A549 (cell line): ENCODE data around the gene IRF8. TPM values are rescaled to one million over a fixed set of nuclear protein-coding genes. Genes with fewer than 3 reads are reported as not detected.

Experiments used
- ATAC-seq, 2 experiments: fragments of 200-7000 bp in 1 of 2; fragments of >200 bp in 1 of 2; cut with Nextera tagmentation in 1 of 2; cut with Tn5 transposase in 1 of 2; 3 replicates each; pipeline versions ENCODE4 v1.8.0 to v1.9.1; 2018 to 2020; ENCODE audit warnings: mild to moderate bottlenecking in 1 of 2, moderate library complexity in 1 of 2
- CTCF ChIA-PET: fragments of 300-600 bp; sonication (Branson Sonifier 250); formaldehyde crosslinking; extraction: SDS; loops from one replicate; lab custom pipeline; 2021; ENCODE audit warnings: antibody characterized with exemption, inconsistent platforms; lab: Yijun Ruan, JAX
- POLR2A ChIA-PET: fragments of 350-600 bp; formaldehyde crosslinking; extraction: SDS; loops from one replicate; lab custom pipeline; 2021; ENCODE audit warnings: antibody characterized with exemption, inconsistent platforms; lab: Yijun Ruan, JAX
- DNase-seq, 2 experiments: peaks; one replicate each; pipeline versions ENCODE4 v3.0.0 to v3.0.0-alpha.2; 2011 to 2016; ENCODE audit warnings: low read depth in 1 of 2, low spot score in 1 of 2
- FAIRE-seq: peaks from 2 replicates; lab custom pipeline; 2011; peaks lifted over from hg19 to GRCh38; lab: Jason Lieb, UNC
- H3K27ac ChIP-seq, 2 experiments: fragments of >200 bp; sonication (Bioruptor Twin); formaldehyde crosslinking; 3 replicates each; pipeline ENCODE4 v1.5.1; 2016 to 2017
- H3K4me1 ChIP-seq: fragments of >200 bp; sonication (Bioruptor Twin); formaldehyde crosslinking; 3 replicates; pipeline ENCODE4 v1.6.1; 2016
- H3K4me2 ChIP-seq: fragments of >200 bp; sonication (Bioruptor Twin); formaldehyde crosslinking; 3 replicates; pipeline ENCODE4 v1.6.1; 2016
- H3K4me3 ChIP-seq: fragments of >200 bp; sonication (Bioruptor Twin); formaldehyde crosslinking; 3 replicates; pipeline ENCODE4 v1.5.1; 2016
- H3K9me3 ChIP-seq: fragments of >200 bp; sonication (Bioruptor Twin); formaldehyde crosslinking; 3 replicates; pipeline ENCODE4 v1.6.1; 2016
- ATOH8 ChIP-seq: fragments of 250-450 bp; sonication (Bioruptor Pico); IDR thresholded peaks from 2 replicates; pipeline ENCODE4 v1.5.0; 2020; ENCODE audit warnings: low read depth, mild to moderate bottlenecking, moderate library complexity
- BCL3 ChIP-seq: fragments of >200 bp; sonication (Bioruptor Twin); formaldehyde crosslinking; IDR thresholded peaks from 3 replicates; pipeline ENCODE4 v1.6.1; 2016
- CEBPB ChIP-seq, 2 experiments: fragments of >200 bp in 1 of 2; sonication (Bioruptor Twin) in 1 of 2; formaldehyde crosslinking in 1 of 2; IDR thresholded peaks; 2 replicates each; pipeline ENCODE4 v1.6.1; 2012 to 2016
- CTCF ChIP-seq: fragments of >200 bp; sonication (Bioruptor Twin); formaldehyde crosslinking; IDR thresholded peaks from 3 replicates; pipeline ENCODE4 v1.5.1; 2016
- EHMT2 ChIP-seq: fragments of 200-600 bp; sonication (generic); IDR thresholded peaks from 2 replicates; pipeline ENCODE4 v1.6.1; 2016; ENCODE audit warnings: antibody characterized with exemption, low read depth, mild to moderate bottlenecking, moderate library complexity
- ELK1 ChIP-seq: fragments of 150-350 bp; IDR thresholded peaks from 2 replicates; pipeline ENCODE4 v1.6.1; 2014; ENCODE audit warnings: low read depth, mild to moderate bottlenecking, low read length
- EP300 ChIP-seq, 2 experiments: fragments of >200 bp; sonication (Bioruptor Twin); formaldehyde crosslinking; IDR thresholded peaks; 2 replicates in 1 of 2; 3 replicates in 1 of 2; pipeline ENCODE4 v1.6.1; 2016 to 2017
- GATA3 ChIP-seq: IDR thresholded peaks from 2 replicates; pipeline ENCODE4 v1.6.1; 2012; ENCODE audit warnings: borderline replicate concordance
- HEYL ChIP-seq: fragments of 250-450 bp; sonication (Bioruptor Pico); IDR thresholded peaks from 2 replicates; pipeline ENCODE4 v1.8.0; 2021; ENCODE audit warnings: mild to moderate bottlenecking, moderate library complexity
- HMGXB4 ChIP-seq: fragments of 250-450 bp; sonication (Bioruptor Pico); IDR thresholded peaks from 2 replicates; pipeline ENCODE4 v1.5.0; 2021; ENCODE audit warnings: mild to moderate bottlenecking, moderate library complexity, borderline replicate concordance
- HOXA7 ChIP-seq: fragments of 250-450 bp; sonication (Bioruptor Pico); IDR thresholded peaks from 2 replicates; pipeline ENCODE4 v1.5.0; 2020; ENCODE audit warnings: mild to moderate bottlenecking, moderate library complexity
- HOXB13 ChIP-seq: fragments of 250-450 bp; sonication (Bioruptor Pico); IDR thresholded peaks from 2 replicates; pipeline ENCODE4 v1.5.0; 2020; ENCODE audit warnings: low read depth, mild to moderate bottlenecking, moderate library complexity
- KDM5A ChIP-seq: fragments of 200-600 bp; sonication (generic); IDR thresholded peaks from 2 replicates; pipeline ENCODE4 v1.6.1; 2016; ENCODE audit warnings: antibody characterized with exemption, mild to moderate bottlenecking
- MYC ChIP-seq: IDR thresholded peaks from 2 replicates; pipeline ENCODE4 v1.6.1; 2012; ENCODE audit warnings: mild to moderate bottlenecking, inconsistent platforms, low read length, improper control_type of control experiment, borderline replicate concordance
- NFE2L2 ChIP-seq: fragments of 150-350 bp; conservative IDR thresholded peaks from 2 replicates; pipeline ENCODE4 v1.6.1; 2014; ENCODE audit warnings: low read length
- NPAS2 ChIP-seq: fragments of 250-450 bp; sonication (Bioruptor Pico); IDR thresholded peaks from 2 replicates; pipeline ENCODE4 v1.8.0; 2022; ENCODE audit warnings: mild to moderate bottlenecking, moderate library complexity, borderline replicate concordance
- POLR2AphosphoS2 ChIP-seq: conservative IDR thresholded peaks from 2 replicates; pipeline ENCODE4 v1.6.1; 2012; ENCODE audit warnings: low read length, improper control_type of control experiment, inconsistent platforms
- RAD21 ChIP-seq, 2 experiments: fragments of >200 bp in 1 of 2; sonication (Bioruptor Twin) in 1 of 2; formaldehyde crosslinking in 1 of 2; IDR thresholded peaks in 1 of 2; conservative IDR thresholded peaks in 1 of 2; 2 replicates in 1 of 2; 3 replicates in 1 of 2; pipeline ENCODE4 v1.6.1; 2012 to 2018; ENCODE audit warnings: inconsistent platforms in 1 of 2
- RCOR1 ChIP-seq: fragments of 150-350 bp; IDR thresholded peaks from 2 replicates; pipeline ENCODE4 v1.6.1; 2014; ENCODE audit warnings: antibody characterized with exemption, low read length, low read depth
- RNF2 ChIP-seq: fragments of 200-600 bp; sonication (generic); IDR thresholded peaks from 2 replicates; pipeline ENCODE4 v1.6.1; 2016; ENCODE audit warnings: low read depth, mild to moderate bottlenecking, antibody characterized with exemption, moderate library complexity, borderline replicate concordance
- SMC3 ChIP-seq: fragments of >200 bp; sonication (Bioruptor Twin); formaldehyde crosslinking; IDR thresholded peaks from 3 replicates; pipeline ENCODE4 v1.6.1; 2018; ENCODE audit warnings: inconsistent platforms
- SREBF2 ChIP-seq: fragments of 450-650 bp; IDR thresholded peaks from 2 replicates; pipeline ENCODE4 v1.6.1; 2014; ENCODE audit warnings: mild to moderate bottlenecking, moderate library complexity
- TFCP2L1 ChIP-seq: fragments of 250-450 bp; sonication (Bioruptor Pico); IDR thresholded peaks from 2 replicates; pipeline ENCODE4 v1.5.0; 2021; ENCODE audit warnings: mild to moderate bottlenecking
- ZFP36 ChIP-seq: fragments of 450-650 bp; IDR thresholded peaks from 2 replicates; pipeline ENCODE4 v1.6.1; 2014; ENCODE audit warnings: borderline replicate concordance; ENCODE audit not compliant: partially characterized antibody
- WGBS: methylation state at CpG from one replicate; pipeline ENCODE4 v1.1.6; 2017; ENCODE audit errors: missing lambda C conversion rate; 5-methylcytosine and 5-hydroxymethylcytosine counted together
- polyA plus RNA-seq, 4 experiments: library from polyadenylated mRNA; depleted of rRNA in 3 of 4; stranded (reverse); fragments of >200 nt; fragmentation: RNase III in 1 of 4; extraction: RNeasy Plus Mini Kit Qiagen cat#74134 plus additional on column Dnase treatment in 1 of 4; gene quantifications; 2 replicates in 3 of 4; 3 replicates in 1 of 4; pipeline ENCODE4 v1.2.3, GENCODE V29; 2011 to 2017

The IRF8 gene
- polyA plus RNA-seq, 2 of the 4 experiments (the other 2 are of a cell fraction), result 0.16 to 0.18 TPM

- ChIA-PET CTCF (interaction anchor here (1.1 to 5.3 kb wide), 5 partner anchors 40 to 94 kb away, joined by 3 to 47 read pairs (median 4); no protein-coding TSS in a partner anchor), POLR2A (no interaction called here)
- TF ChIP-seq NFE2L2, result no peak
- no peak for TF ChIP-seq HOXB13
- no peak for TF ChIP-seq ELK1
- TF ChIP-seq HOXA7 (CRISPR knock-in tag), result no peak
- TF ChIP-seq TFCP2L1 (CRISPR knock-in tag), result no peak
- TF ChIP-seq KDM5A, result no peak
- no peak for TF ChIP-seq CEBPB (IDR thresholded peaks at IDR 0.05)
- TF ChIP-seq MYC, result no peak
- ATAC-seq (no peak), FAIRE-seq (no peak), DNase-seq (no peak)
- Histone ChIP-seq H3K4me1 (peaks cover 45% of the 10 kb centered on the region), H3K9me3 (no peaks in the 10 kb centered on the region), H3K4me2 (no peak overlapping the region), H3K27ac (peak overlapping the region in 1 of 2 experiments; percentile 28; a peak in 1 of 6 replicates), H3K4me3 (no peak overlapping the region)
- WGBS, result 85% methylated on average over 4 of the region's 4 CpGs
Observed at GRCh38 chr16:85892760-85893159, 6.2 kb upstream of the IRF8 start.

GRCh38 chr16:85894266-85894665, 4.7 kb upstream of the IRF8 start:
- no peak for FAIRE-seq
- ChIA-PET CTCF (interaction anchor here (0.7 to 5.3 kb wide), 7 partner anchors 12 to 122 kb away, joined by 3 to 47 read pairs (median 4); no protein-coding TSS in a partner anchor), POLR2A (no interaction called here)
- peaks cover 31% of the 10 kb centered on the region for H3K4me1 ChIP-seq
- H3K4me3 ChIP-seq, result no peak overlapping the region
- H3K4me2 ChIP-seq, result no peak overlapping the region
- TF ChIP-seq NPAS2 (CRISPR knock-in tag), result no peak
- no peak for TF ChIP-seq TFCP2L1 (CRISPR knock-in tag)
- no peak for TF ChIP-seq RCOR1
- TF ChIP-seq ELK1, result no peak
- no peak for TF ChIP-seq EHMT2
- TF ChIP-seq POLR2AphosphoS2, result no peak
- no peak for TF ChIP-seq RNF2
- peak; percentile 41 to 55; a peak in 4 of 5 replicates for TF ChIP-seq RAD21 (conservative IDR thresholded peaks at IDR 0.05 in 1 of 2, IDR thresholded peaks at IDR 0.05 in 1 of 2)
- TF ChIP-seq HMGXB4 (CRISPR knock-in tag), result no peak
- TF ChIP-seq GATA3, result no peak
- no peak for TF ChIP-seq HEYL (CRISPR knock-in tag)
- 0 out of 3 replicates have a peak, but pooled peaks have one; percentile 9 for TF ChIP-seq CTCF
- no peak for TF ChIP-seq BCL3
- TF ChIP-seq ZFP36, result no peak
- TF ChIP-seq EP300 (IDR thresholded peaks at IDR 0.05), result no peak
- no peak for TF ChIP-seq NFE2L2
- TF ChIP-seq SMC3, result peak; percentile 17; the same call in 1 of the 3 replicates
- no peak for TF ChIP-seq ATOH8
- no peak for TF ChIP-seq SREBF2
- 60% methylated on average over 5 of the region's 6 CpGs for WGBS
- ATAC-seq, result peak in 1 of 2 experiments; percentile 36; a peak in 1 of 6 replicates
- peak overlapping the region in 1 of 2 experiments; percentile 51; a peak in 2 of 6 replicates for H3K27ac ChIP-seq
- DNase-seq, result peak in 1 of 2 experiments; percentile 31
- H3K9me3 ChIP-seq, result no peaks in the 10 kb centered on the region
